ENCODE measurements around the gene VTA1.

DNA sequence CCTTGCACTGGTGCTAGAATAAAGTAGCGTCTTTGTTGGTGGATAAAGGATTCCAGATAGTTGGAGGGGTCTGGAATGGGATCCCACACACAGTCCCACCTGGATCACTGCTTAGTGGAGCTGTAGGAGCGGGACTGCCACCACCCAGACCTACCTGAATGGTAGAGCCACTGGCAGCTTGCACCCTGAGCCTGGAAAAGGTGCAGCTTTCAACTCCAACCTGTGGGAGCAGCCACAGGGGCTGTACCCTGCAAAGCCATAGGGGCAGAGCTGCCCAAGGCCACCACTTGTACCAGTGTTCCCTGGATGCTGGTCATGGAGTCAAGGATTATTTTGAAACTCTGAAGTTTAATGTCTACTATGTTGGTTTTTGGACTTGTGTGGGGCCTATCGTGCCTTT lies 26.9 kb downstream of the VTA1 start:
- TF ChIP-seq POLR2A (IDR thresholded peaks at IDR 0.05) (no peak), CTCF (IDR thresholded peaks at IDR 0.05) (no peak)

Data from lower leg skin (tissue), 3 donors.